CD4-positive, CD25-positive, alpha-beta regulatory T cell (primary cell): ENCODE measurements around the gene MPP3. TPM values are rescaled to one million over a fixed set of nuclear protein-coding genes. Genes with fewer than 3 reads are reported as not detected.

Source experiments
- ATAC-seq, 2 donors: fragments of 150-1000 bp; cut with Tn5 transposase; one replicate each; pipeline ENCODE4 v1.10.0; 2021; ENCODE audit warnings: low read depth in 2 of 2, moderate number of reproducible peaks in 2 of 2, moderate library complexity in 1 of 2
- DNase-seq, 3 donors: peaks; one replicate each; pipeline versions ENCODE4 v3.0.0 to v3.0.0-alpha.2; 2012 to 2022; ENCODE audit warnings: mixed read lengths in 1 of 3
- H3K27ac ChIP-seq: one replicate; pipeline ENCODE4 v1.7.0; 2013; ENCODE audit warnings: mild to moderate bottlenecking, low read length; ENCODE audit not compliant: insufficient read depth, poor library complexity, severe bottlenecking
- H3K27me3 ChIP-seq: one replicate; pipeline ENCODE4 v1.7.0; 2013; ENCODE audit warnings: low read length; ENCODE audit not compliant: control insufficient read depth, insufficient read depth
- H3K36me3 ChIP-seq: one replicate; pipeline ENCODE4 v1.7.0; 2013; ENCODE audit warnings: mild to moderate bottlenecking, low read length, moderate library complexity; ENCODE audit not compliant: control insufficient read depth, insufficient read depth
- H3K4me1 ChIP-seq: 2 replicates; pipeline ENCODE4 v1.7.0; 2013; ENCODE audit warnings: mild to moderate bottlenecking, low read length; ENCODE audit not compliant: insufficient read depth, control insufficient read depth, poor library complexity, severe bottlenecking
- H3K4me3 ChIP-seq: one replicate; pipeline ENCODE4 v1.7.0; 2013; ENCODE audit warnings: low read depth, mild to moderate bottlenecking, low read length, moderate library complexity
- H3K9me3 ChIP-seq, 2 experiments: 1 replicate in 1 of 2; 2 replicates in 1 of 2; pipeline ENCODE4 v1.7.0; 2013; ENCODE audit warnings: low read length in 2 of 2, mild to moderate bottlenecking in 1 of 2, moderate library complexity in 1 of 2; ENCODE audit not compliant: control insufficient read depth in 2 of 2
- H3K27ac Mint-ChIP-seq, 3 donors: one replicate each; pipeline ENCODE4 v1.8.0; 2020 to 2022; ENCODE audit warnings: mild to moderate bottlenecking in 3 of 3, mixed read lengths in 3 of 3, moderate library complexity in 2 of 3
- H3K27me3 Mint-ChIP-seq: one replicate; pipeline ENCODE4 v1.8.0; 2022; ENCODE audit warnings: mild to moderate bottlenecking, mixed read lengths
- H3K36me3 Mint-ChIP-seq: one replicate; pipeline ENCODE4 v1.8.0; 2020; ENCODE audit warnings: mixed read lengths
- H3K4me1 Mint-ChIP-seq, 4 donors: one replicate each; pipeline ENCODE4 v1.8.0; 2020 to 2022; ENCODE audit warnings: mixed read lengths in 4 of 4, mild to moderate bottlenecking in 1 of 4
- H3K4me3 Mint-ChIP-seq, 4 donors: one replicate each; pipeline ENCODE4 v1.8.0; 2020 to 2022; ENCODE audit warnings: mild to moderate bottlenecking in 4 of 4, mixed read lengths in 4 of 4, moderate library complexity in 3 of 4
- H3K9me3 Mint-ChIP-seq, 7 donors: one replicate each; pipeline ENCODE4 v1.8.0; 2020 to 2022; ENCODE audit warnings: mixed read lengths in 7 of 7, mild to moderate bottlenecking in 3 of 7, moderate library complexity in 2 of 7
- polyA plus RNA-seq, 4 donors: library from polyadenylated mRNA; unstranded; fragments of 300-500 nt; fragmentation: Illumina TruSeq; gene quantifications; one replicate each; pipeline ENCODE4 v1.2.3, GENCODE V29; 2021
- total RNA-seq: library from RNA; stranded (reverse); gene quantifications from one replicate; pipeline ENCODE4 v1.2.3, GENCODE V29; 2022

Gene MPP3
- total and polyA plus RNA-seq, 5 donors from 2014 or later = not detected

GRCh38 chr17:43771463-43771862, 61.5 kb downstream of the MPP3 start:
- H3K27me3 Mint-ChIP-seq = no peaks in the 10 kb centered on the region
- no peak overlapping the region for H3K4me3 Mint-ChIP-seq
- no peak for DNase-seq
- H3K36me3 ChIP-seq = no peaks in the 10 kb centered on the region
- H3K4me1 ChIP-seq = no peaks in the 10 kb centered on the region
- no peaks in the 10 kb centered on the region for H3K9me3 ChIP-seq
- ATAC-seq = no peak
- H3K27ac ChIP-seq = no peak overlapping the region
- peaks cover 24% of the 10 kb centered on the region for H3K36me3 Mint-ChIP-seq
- peak overlapping the region in 1 of 3 donors; percentile 5 for H3K27ac Mint-ChIP-seq
- peaks cover 0 to 4% (median 0%) of the 10 kb centered on the region in 4 donors for H3K4me1 Mint-ChIP-seq
- H3K4me3 ChIP-seq = no peak overlapping the region
- H3K9me3 Mint-ChIP-seq = no peaks in the 10 kb centered on the region
- H3K27me3 ChIP-seq = no peaks in the 10 kb centered on the region

- Histone ChIP-seq H3K27me3 (no peaks in the 10 kb centered on the region), H3K36me3 (no peaks in the 10 kb centered on the region), H3K9me3 (no peaks in the 10 kb centered on the region), H3K27ac (no peak overlapping the region), H3K4me3 (no peak overlapping the region), H3K4me1 (no peaks in the 10 kb centered on the region)
- Mint-ChIP-seq H3K4me3 (no peak overlapping the region), H3K9me3 (no peaks in the 10 kb centered on the region), H3K27ac (peak overlapping the region in 1 of 3 donors; percentile 5), H3K4me1 (peaks cover 0 to 5% (median 0%) of the 10 kb centered on the region in 4 donors), H3K36me3 (peaks cover 24% of the 10 kb centered on the region), H3K27me3 (peaks cover 4% of the 10 kb centered on the region)
- ATAC-seq (no peak), DNase-seq (no peak)
Observed at GRCh38 chr17:43770957-43771356, 62.0 kb downstream of the MPP3 start.

GRCh38 chr17:43769859-43770258, 63.1 kb downstream of the MPP3 start:
- peaks cover 4% of the 10 kb centered on the region for H3K27me3 Mint-ChIP-seq
- no peaks in the 10 kb centered on the region for H3K36me3 ChIP-seq
- H3K36me3 Mint-ChIP-seq = peaks cover 24% of the 10 kb centered on the region
- H3K27ac Mint-ChIP-seq = no peak overlapping the region
- H3K27me3 ChIP-seq = no peaks in the 10 kb centered on the region
- H3K27ac ChIP-seq = no peak overlapping the region
- H3K4me1 Mint-ChIP-seq = peaks cover 0 to 5% (median 0%) of the 10 kb centered on the region in 4 donors
- H3K4me3 Mint-ChIP-seq = no peak overlapping the region
- no peak for ATAC-seq
- no peak overlapping the region for H3K4me3 ChIP-seq
- H3K9me3 Mint-ChIP-seq = no peaks in the 10 kb centered on the region
- H3K4me1 ChIP-seq = no peaks in the 10 kb centered on the region
- no peak for DNase-seq
- H3K9me3 ChIP-seq = no peaks in the 10 kb centered on the region

GRCh38 chr17:43769426-43769825, 63.5 kb downstream of the MPP3 start:
- no peak overlapping the region for H3K4me3 ChIP-seq
- DNase-seq (no peak), ATAC-seq (no peak)
- Mint-ChIP-seq H3K27me3 (peaks cover 4% of the 10 kb centered on the region), H3K4me3 (no peak overlapping the region), H3K4me1 (peaks cover 0 to 5% (median 0%) of the 10 kb centered on the region in 4 donors), H3K36me3 (peaks cover 24% of the 10 kb centered on the region), H3K27ac (no peak overlapping the region), H3K9me3 (no peaks in the 10 kb centered on the region)
- H3K36me3 ChIP-seq = no peaks in the 10 kb centered on the region
- H3K27me3 ChIP-seq = no peaks in the 10 kb centered on the region
- no peak overlapping the region for H3K27ac ChIP-seq
- no peaks in the 10 kb centered on the region for H3K9me3 ChIP-seq
- no peaks in the 10 kb centered on the region for H3K4me1 ChIP-seq

- Histone ChIP-seq H3K36me3 (no peaks in the 10 kb centered on the region), H3K4me1 (no peaks in the 10 kb centered on the region), H3K27me3 (no peaks in the 10 kb centered on the region), H3K9me3 (no peaks in the 10 kb centered on the region), H3K27ac (no peak overlapping the region), H3K4me3 (no peak overlapping the region)
- peaks cover 4% of the 10 kb centered on the region for H3K27me3 Mint-ChIP-seq
- H3K4me3 Mint-ChIP-seq = no peak overlapping the region
- peaks cover 0 to 5% (median 0%) of the 10 kb centered on the region in 4 donors for H3K4me1 Mint-ChIP-seq
- ATAC-seq (no peak), DNase-seq (no peak)
- peaks cover 24% of the 10 kb centered on the region for H3K36me3 Mint-ChIP-seq
- no peaks in the 10 kb centered on the region for H3K9me3 Mint-ChIP-seq
- H3K27ac Mint-ChIP-seq = no peak overlapping the region
Observed at GRCh38 chr17:43768943-43769342, 64.0 kb downstream of the MPP3 start.

GRCh38 chr17:43768382-43768781, 64.6 kb downstream of the MPP3 start:
- H3K4me1 ChIP-seq = no peaks in the 10 kb centered on the region
- H3K4me1 Mint-ChIP-seq = peaks cover 0 to 3% (median 0%) of the 10 kb centered on the region in 4 donors
- ATAC-seq (peak in 1 of 2 donors; percentile 30), DNase-seq (no peak)
- no peak overlapping the region for H3K27ac Mint-ChIP-seq
- no peaks in the 10 kb centered on the region for H3K9me3 Mint-ChIP-seq
- no peaks in the 10 kb centered on the region for H3K36me3 ChIP-seq
- H3K4me3 Mint-ChIP-seq = peak overlapping the region in 1 of 4 donors; percentile 13
- peaks cover 24% of the 10 kb centered on the region for H3K36me3 Mint-ChIP-seq
- no peaks in the 10 kb centered on the region for H3K27me3 ChIP-seq
- H3K27me3 Mint-ChIP-seq = peaks cover 4% of the 10 kb centered on the region
- no peak overlapping the region for H3K4me3 ChIP-seq
- no peak overlapping the region for H3K27ac ChIP-seq
- no peaks in the 10 kb centered on the region for H3K9me3 ChIP-seq

- Histone ChIP-seq H3K4me3 (no peak overlapping the region), H3K27ac (no peak overlapping the region), H3K9me3 (no peaks in the 10 kb centered on the region), H3K36me3 (no peaks in the 10 kb centered on the region), H3K27me3 (no peaks in the 10 kb centered on the region), H3K4me1 (no peaks in the 10 kb centered on the region)
- H3K4me1 Mint-ChIP-seq = peaks cover 0 to 2% (median 0%) of the 10 kb centered on the region in 4 donors
- H3K36me3 Mint-ChIP-seq = peaks cover 20% of the 10 kb centered on the region
- H3K4me3 Mint-ChIP-seq = no peak overlapping the region
- ATAC-seq (no peak), DNase-seq (no peak)
- peaks cover 4% of the 10 kb centered on the region for H3K27me3 Mint-ChIP-seq
- no peak overlapping the region for H3K27ac Mint-ChIP-seq
- no peaks in the 10 kb centered on the region for H3K9me3 Mint-ChIP-seq
Observed at GRCh38 chr17:43767713-43768059, 65.3 kb downstream of the MPP3 start.

GRCh38 chr17:43767053-43767712, 65.8 kb downstream of the MPP3 start:
- no peak overlapping the region for H3K27ac Mint-ChIP-seq

More at GRCh38 chr17:43767053-43767712, 65.8 kb downstream of the MPP3 start:
- H3K9me3 ChIP-seq = no peaks in the 10 kb centered on the region
- no peaks in the 10 kb centered on the region for H3K4me1 ChIP-seq
- Mint-ChIP-seq H3K4me3 (no peak overlapping the region), H3K4me1 (peaks cover 0 to 2% (median 0%) of the 10 kb centered on the region in 4 donors), H3K36me3 (peaks cover 15% of the 10 kb centered on the region), H3K9me3 (no peaks in the 10 kb centered on the region), H3K27me3 (peaks cover 4% of the 10 kb centered on the region)
- no peaks in the 10 kb centered on the region for H3K27me3 ChIP-seq
- DNase-seq (no peak), ATAC-seq (no peak)
- no peaks in the 10 kb centered on the region for H3K36me3 ChIP-seq
- no peak overlapping the region for H3K27ac ChIP-seq
- no peak overlapping the region for H3K4me3 ChIP-seq
